ENCODE results near the gene COX15.
"Not testable (repeated sequence)": the region's sequence is repeated elsewhere in the genome, so short reads cannot be mapped to it uniquely, and the experiment has no call there.

The COX15 gene

GRCh38 chr10:99748823-99749451, 17.0 kb upstream of the COX15 start:
- Histone ChIP-seq H3K9ac (ENCODE audit: low read depth, low read length, poor library complexity) (no peak overlapping the region), H3K9me3 (replicated peaks in 1 of 2; ENCODE audit: control insufficient read depth in 2 of 2, insufficient read depth in 1 of 2, low read depth in 1 of 2, low read length in 2 of 2) (no peaks in the 10 kb centered on the region), H2BK5ac (ENCODE audit: low read length) (no peak overlapping the region), H2AK5ac (ENCODE audit: low read depth, low read length) (no peak overlapping the region), H3K4me2 (ENCODE audit: insufficient read depth, low read length, poor library complexity, severe bottlenecking) (no peak overlapping the region), H2BK120ac (ENCODE audit: low read depth, low read length) (no peak overlapping the region), H3K27me3 (ENCODE audit: control insufficient read depth in 3 of 3, insufficient read depth in 3 of 3, low read depth in 1 of 3, low read length in 3 of 3) (no peaks in the 10 kb centered on the region), H3K4ac (ENCODE audit: low read length) (no peak overlapping the region), H3K4me3 (ENCODE audit: low read length in 2 of 2) (no peak overlapping the region), H3K27ac (replicated peaks; ENCODE audit: low read length) (no peak overlapping the region), H3K14ac (ENCODE audit: low read length) (no peak overlapping the region), H4K91ac (ENCODE audit: low read depth, low read length, poor library complexity) (no peak overlapping the region), H3K79me1 (ENCODE audit: low read depth, low read length) (no peaks in the 10 kb centered on the region), H2AFZ (ENCODE audit: low read length) (no peak overlapping the region), H4K8ac (ENCODE audit: low read depth, low read length) (no peak overlapping the region), H2BK15ac (ENCODE audit: low read length) (no peak overlapping the region), H3K23ac (ENCODE audit: low read depth, low read length, poor library complexity) (no peak overlapping the region), H3K4me1 (ENCODE audit: control insufficient read depth in 2 of 2, insufficient read depth in 1 of 2, low read depth in 1 of 2, low read length in 2 of 2) (no peaks in the 10 kb centered on the region), H3K18ac (ENCODE audit: low read length) (no peak overlapping the region), H2BK12ac (ENCODE audit: low read length) (no peak overlapping the region), H3K36me3 (replicated peaks in 1 of 2; ENCODE audit: control insufficient read depth in 2 of 2, insufficient read depth in 2 of 2, low read length in 2 of 2) (peaks cover 13 to 97% of the 10 kb centered on the region in 2 donors)
- no peak for DNase-seq (ENCODE audit: low spot score)
- WGBS, 2 donors (ENCODE audit: extremely low coverage in 2 of 2, insufficient read length in 2 of 2, insufficient replicate concordance in 1 of 2), result no CpG with 5 or more reads among the region's 2 CpGs

- not testable (repeated sequence) for H3K4me2 ChIP-seq (ENCODE audit: insufficient read depth, low read length, poor library complexity, severe bottlenecking); H3K18ac ChIP-seq (ENCODE audit: low read length); H4K91ac ChIP-seq (ENCODE audit: low read depth, low read length, poor library complexity); H2BK120ac ChIP-seq (ENCODE audit: low read depth, low read length); H3K4me1 ChIP-seq (ENCODE audit: control insufficient read depth in 2 of 2, insufficient read depth in 1 of 2, low read depth in 1 of 2, low read length in 2 of 2); H2BK15ac ChIP-seq (ENCODE audit: low read length); H3K4ac ChIP-seq (ENCODE audit: low read length); H2BK5ac ChIP-seq (ENCODE audit: low read length); DNase-seq (ENCODE audit: low spot score); H2AFZ ChIP-seq (ENCODE audit: low read length); H3K79me1 ChIP-seq (ENCODE audit: low read depth, low read length); H3K27ac ChIP-seq (replicated peaks; ENCODE audit: low read length); H3K4me3 ChIP-seq (ENCODE audit: low read length in 2 of 2); H2AK5ac ChIP-seq (ENCODE audit: low read depth, low read length); H3K9ac ChIP-seq (ENCODE audit: low read depth, low read length, poor library complexity); H3K9me3 ChIP-seq (replicated peaks in 1 of 2; ENCODE audit: control insufficient read depth in 2 of 2, insufficient read depth in 1 of 2, low read depth in 1 of 2, low read length in 2 of 2); H3K27me3 ChIP-seq (ENCODE audit: control insufficient read depth in 3 of 3, insufficient read depth in 3 of 3, low read depth in 1 of 3, low read length in 3 of 3); H2BK12ac ChIP-seq (ENCODE audit: low read length); H4K8ac ChIP-seq (ENCODE audit: low read depth, low read length); H3K23ac ChIP-seq (ENCODE audit: low read depth, low read length, poor library complexity); H3K14ac ChIP-seq (ENCODE audit: low read length)
- no CpG with 5 or more reads among the region's 2 CpGs for WGBS, 2 donors (ENCODE audit: extremely low coverage in 2 of 2, insufficient read length in 2 of 2, insufficient replicate concordance in 1 of 2)
- peaks cover 20 to 97% of the 10 kb centered on the region in 2 donors for H3K36me3 ChIP-seq (replicated peaks in 1 of 2; ENCODE audit: control insufficient read depth in 2 of 2, insufficient read depth in 2 of 2, low read length in 2 of 2)
These were observed 14.2 kb upstream of the COX15 start for GRCh38 chr10:99746166-99746565.

- no peak overlapping the region for H2BK120ac ChIP-seq (ENCODE audit: low read depth, low read length)
- no peak for DNase-seq (ENCODE audit: low spot score)
- no peaks in the 10 kb centered on the region for H3K79me1 ChIP-seq (ENCODE audit: low read depth, low read length)
- H2BK5ac ChIP-seq (ENCODE audit: low read length), result no peak overlapping the region
- no peak overlapping the region for H2BK12ac ChIP-seq (ENCODE audit: low read length)
- no peak overlapping the region for H4K91ac ChIP-seq (ENCODE audit: low read depth, low read length, poor library complexity)
- no peak overlapping the region for H3K14ac ChIP-seq (ENCODE audit: low read length)
- H3K23ac ChIP-seq (ENCODE audit: low read depth, low read length, poor library complexity), result no peak overlapping the region
- H2BK15ac ChIP-seq (ENCODE audit: low read length), result no peak overlapping the region
- peaks cover 0 to 25% of the 10 kb centered on the region in 2 donors for H3K9me3 ChIP-seq (replicated peaks in 1 of 2; ENCODE audit: control insufficient read depth in 2 of 2, insufficient read depth in 1 of 2, low read depth in 1 of 2, low read length in 2 of 2)
- H3K4ac ChIP-seq (ENCODE audit: low read length), result no peak overlapping the region
- no CpG with 5 or more reads among the region's 3 CpGs for WGBS, 2 donors (ENCODE audit: extremely low coverage in 2 of 2, insufficient read length in 2 of 2, insufficient replicate concordance in 1 of 2)
- no peak overlapping the region for H3K9ac ChIP-seq (ENCODE audit: low read depth, low read length, poor library complexity)
- no peak overlapping the region for H4K8ac ChIP-seq (ENCODE audit: low read depth, low read length)
- H3K4me3 ChIP-seq (ENCODE audit: low read length in 2 of 2), result no peak overlapping the region
- H3K18ac ChIP-seq (ENCODE audit: low read length), result no peak overlapping the region
- H3K4me2 ChIP-seq (ENCODE audit: insufficient read depth, low read length, poor library complexity, severe bottlenecking), result no peak overlapping the region
- no peak overlapping the region for H3K27ac ChIP-seq (replicated peaks; ENCODE audit: low read length)
- no peaks in the 10 kb centered on the region for H3K27me3 ChIP-seq (ENCODE audit: control insufficient read depth in 3 of 3, insufficient read depth in 3 of 3, low read depth in 1 of 3, low read length in 3 of 3)
- H3K4me1 ChIP-seq (ENCODE audit: control insufficient read depth in 2 of 2, insufficient read depth in 1 of 2, low read depth in 1 of 2, low read length in 2 of 2), result no peaks in the 10 kb centered on the region
- H2AFZ ChIP-seq (ENCODE audit: low read length), result no peak overlapping the region
- H2AK5ac ChIP-seq (ENCODE audit: low read depth, low read length), result no peak overlapping the region
- peaks cover 20 to 97% of the 10 kb centered on the region in 2 donors for H3K36me3 ChIP-seq (replicated peaks in 1 of 2; ENCODE audit: control insufficient read depth in 2 of 2, insufficient read depth in 2 of 2, low read length in 2 of 2)
These were observed 11.9 kb upstream of the COX15 start for GRCh38 chr10:99743841-99744240.

- H3K79me1 ChIP-seq (ENCODE audit: low read depth, low read length), result no peaks in the 10 kb centered on the region
- no peak overlapping the region for H4K91ac ChIP-seq (ENCODE audit: low read depth, low read length, poor library complexity)
- WGBS, 2 donors (ENCODE audit: extremely low coverage in 2 of 2, insufficient read length in 2 of 2, insufficient replicate concordance in 1 of 2), result no CpG with 5 or more reads among the region's 2 CpGs
- no peak overlapping the region for H3K4ac ChIP-seq (ENCODE audit: low read length)
- H3K27ac ChIP-seq (replicated peaks; ENCODE audit: low read length), result no peak overlapping the region
- peaks cover 0 to 27% of the 10 kb centered on the region in 2 donors for H3K9me3 ChIP-seq (replicated peaks in 1 of 2; ENCODE audit: control insufficient read depth in 2 of 2, insufficient read depth in 1 of 2, low read depth in 1 of 2, low read length in 2 of 2)
- no peak overlapping the region for H3K4me2 ChIP-seq (ENCODE audit: insufficient read depth, low read length, poor library complexity, severe bottlenecking)
- H3K18ac ChIP-seq (ENCODE audit: low read length), result no peak overlapping the region
- H2BK5ac ChIP-seq (ENCODE audit: low read length), result no peak overlapping the region
- H3K27me3 ChIP-seq (ENCODE audit: control insufficient read depth in 3 of 3, insufficient read depth in 3 of 3, low read depth in 1 of 3, low read length in 3 of 3), result no peaks in the 10 kb centered on the region
- H2BK120ac ChIP-seq (ENCODE audit: low read depth, low read length), result no peak overlapping the region
- no peak overlapping the region for H3K4me3 ChIP-seq (ENCODE audit: low read length in 2 of 2)
- no peak overlapping the region for H3K9ac ChIP-seq (ENCODE audit: low read depth, low read length, poor library complexity)
- no peak overlapping the region for H3K23ac ChIP-seq (ENCODE audit: low read depth, low read length, poor library complexity)
- no peak for DNase-seq (ENCODE audit: low spot score)
- no peak overlapping the region for H2BK15ac ChIP-seq (ENCODE audit: low read length)
- H2AFZ ChIP-seq (ENCODE audit: low read length), result no peak overlapping the region
- H3K4me1 ChIP-seq (ENCODE audit: control insufficient read depth in 2 of 2, insufficient read depth in 1 of 2, low read depth in 1 of 2, low read length in 2 of 2), result no peaks in the 10 kb centered on the region
- no peak overlapping the region for H4K8ac ChIP-seq (ENCODE audit: low read depth, low read length)
- no peak overlapping the region for H2BK12ac ChIP-seq (ENCODE audit: low read length)
- H2AK5ac ChIP-seq (ENCODE audit: low read depth, low read length), result no peak overlapping the region
- peaks cover 18 to 95% of the 10 kb centered on the region in 2 donors for H3K36me3 ChIP-seq (replicated peaks in 1 of 2; ENCODE audit: control insufficient read depth in 2 of 2, insufficient read depth in 2 of 2, low read length in 2 of 2)
- no peak overlapping the region for H3K14ac ChIP-seq (ENCODE audit: low read length)
These were observed 10.8 kb upstream of the COX15 start for GRCh38 chr10:99742701-99743100.

Data from neuronal stem cell (in vitro differentiated cells).